WERI-Rb-1 (cell line): ENCODE measurements around the gene CDK2AP2.
A peak's percentile ranks its signal among the peaks of the same experiment; 100 is the strongest.

ENCODE experiments used
- DNase-seq: peaks from one replicate; pipeline ENCODE4 v3.0.0-alpha.2; 2020
- H3K27ac ChIP-seq: fragments of 250-450 bp; sonication (Bioruptor Pico); 2 replicates; pipeline ENCODE4 v1.5.1; 2020; ENCODE audit warnings: mild to moderate bottlenecking, moderate library complexity
- H3K27me3 ChIP-seq: fragments of 250-450 bp; sonication (Bioruptor Pico); 2 replicates; pipeline ENCODE4 v1.5.1; 2021; ENCODE audit warnings: mild to moderate bottlenecking, low read depth, moderate library complexity; ENCODE audit not compliant: insufficient read depth, severe bottlenecking
- H3K36me3 ChIP-seq: fragments of 250-450 bp; sonication (Bioruptor Pico); 2 replicates; pipeline ENCODE4 v1.5.1; 2020; ENCODE audit warnings: mild to moderate bottlenecking, moderate library complexity
- H3K4me3 ChIP-seq: 2 replicates; pipeline ENCODE4 v1.5.1; 2011; ENCODE audit warnings: low read depth, mild to moderate bottlenecking, control low read depth, low read length
- H3K9me3 ChIP-seq: fragments of 250-450 bp; sonication (Bioruptor Pico); 2 replicates; pipeline ENCODE4 v1.5.1; 2021; ENCODE audit warnings: mild to moderate bottlenecking, moderate library complexity; ENCODE audit not compliant: severe bottlenecking
- CTCF ChIP-seq: IDR thresholded peaks from 2 replicates; pipeline ENCODE4 v1.5.1; 2011; ENCODE audit warnings: low read depth, mild to moderate bottlenecking, control low read depth, inconsistent platforms, low read length

CDK2AP2 gene

DNA sequence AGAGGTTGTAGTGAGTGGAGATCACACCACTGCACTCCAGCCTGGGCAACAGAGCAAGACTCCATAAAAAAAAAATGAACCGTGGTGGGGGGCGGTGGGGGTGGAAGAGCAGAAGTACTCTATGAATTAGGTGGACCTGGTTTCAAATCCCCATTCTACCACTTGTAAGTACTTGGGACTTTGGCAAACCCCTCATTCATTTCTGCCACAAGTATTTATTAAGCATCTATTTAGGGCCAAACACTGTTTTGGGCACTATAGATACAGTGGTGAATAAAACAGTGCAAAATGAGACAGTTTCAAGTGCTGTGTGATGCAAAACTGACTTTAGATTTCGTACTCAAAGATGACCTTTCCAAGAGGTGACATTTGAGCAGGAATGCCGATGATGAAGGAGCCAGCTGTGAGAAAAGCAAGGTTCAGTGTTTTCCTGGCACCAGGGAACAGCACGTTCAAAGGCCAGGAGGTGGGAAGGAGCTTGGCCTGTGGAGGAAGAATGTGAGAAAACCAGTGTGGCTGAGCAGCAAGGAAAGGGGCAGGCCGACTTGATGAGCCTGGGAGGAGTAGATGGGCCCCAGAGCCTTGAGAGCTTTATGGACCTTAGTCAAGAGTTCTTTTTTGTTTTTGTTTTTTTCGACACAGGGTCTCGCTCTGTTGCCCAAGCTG, 37.5 kb downstream of the CDK2AP2 start:
- Histone ChIP-seq H3K4me3 (no peak overlapping the region), H3K9me3 (no peaks in the 10 kb centered on the region), H3K27ac (no peak overlapping the region), H3K36me3 (no peaks in the 10 kb centered on the region), H3K27me3 (no peaks in the 10 kb centered on the region)
- TF ChIP-seq CTCF: no peak
- DNase-seq: no peak

DNA sequence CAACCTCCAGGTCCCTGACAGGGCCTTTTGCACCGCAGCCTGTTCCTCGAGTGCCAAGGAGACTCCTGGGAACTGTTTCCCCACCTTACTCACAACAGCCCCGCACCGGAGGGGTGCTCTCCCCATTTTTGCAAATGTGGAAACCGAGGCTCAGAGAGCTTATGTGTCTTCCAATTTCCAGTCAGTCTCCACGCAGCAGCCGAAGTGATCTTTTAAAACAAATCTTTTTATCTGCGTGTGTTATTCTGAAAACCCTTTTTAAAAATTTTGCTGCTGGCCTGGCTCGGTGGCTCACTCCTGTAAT, 38.5 kb downstream of the CDK2AP2 start:
- no peak for TF ChIP-seq CTCF
- H3K36me3 ChIP-seq: no peaks in the 10 kb centered on the region
- peak overlapping the region; percentile 67 for H3K27ac ChIP-seq
- H3K27me3 ChIP-seq: no peaks in the 10 kb centered on the region
- no peaks in the 10 kb centered on the region for H3K9me3 ChIP-seq
- peak overlapping the region; percentile 49 for H3K4me3 ChIP-seq
- no peak for DNase-seq

- Histone ChIP-seq H3K27ac (peak within 1 kb of the TSS; percentile 75), H3K27me3 (no peaks in the 10 kb centered on the region), H3K9me3 (no peaks in the 10 kb centered on the region), H3K4me3 (peak within 1 kb of the TSS; percentile 73), H3K36me3 (no peaks in the 10 kb centered on the region)
- DNase-seq: peak; percentile 93
- peak; percentile 78 for TF ChIP-seq CTCF
Observed at GRCh38 chr11:67468759-67469507, 39.0 kb downstream of the CDK2AP2 start, which contains the start of gene TMEM134. Gene TMEM134 (minus strand): TSS chr11:67469251. CDS start chr11:67469192, 59 bp downstream.

DNA sequence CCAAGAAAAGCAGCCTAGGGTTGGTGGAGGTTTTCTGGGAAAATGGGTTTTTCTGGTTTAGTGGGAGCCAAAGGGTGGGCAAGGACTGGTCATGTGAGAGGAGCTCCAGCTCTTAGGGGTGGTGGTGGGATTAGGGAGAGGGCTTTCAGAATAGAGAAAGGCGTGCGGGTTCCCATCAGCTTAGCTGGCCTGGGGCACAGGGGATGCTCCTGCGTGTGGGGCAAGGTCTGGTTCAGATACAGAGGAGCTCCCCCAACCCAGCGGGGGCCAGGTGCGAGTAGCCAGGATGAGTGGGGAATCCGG, 39.6 kb downstream of the CDK2AP2 start:
- peak overlapping the region; percentile 73 for H3K4me3 ChIP-seq
- no peak for TF ChIP-seq CTCF
- H3K9me3 ChIP-seq: no peaks in the 10 kb centered on the region
- peak overlapping the region; percentile 75 for H3K27ac ChIP-seq
- no peaks in the 10 kb centered on the region for H3K36me3 ChIP-seq
- no peaks in the 10 kb centered on the region for H3K27me3 ChIP-seq
- no peak for DNase-seq

- H3K9me3 ChIP-seq: no peaks in the 10 kb centered on the region
- no peaks in the 10 kb centered on the region for H3K36me3 ChIP-seq
- H3K4me3 ChIP-seq: peak overlapping the region; percentile 73
- TF ChIP-seq CTCF: no peak
- no peak for DNase-seq
- H3K27me3 ChIP-seq: no peaks in the 10 kb centered on the region
- no peak overlapping the region for H3K27ac ChIP-seq
Observed at GRCh38 chr11:67468056-67468455, 39.9 kb downstream of the CDK2AP2 start.
